CD4-positive, alpha-beta T cell treated with Interleukin-15 for 4 hours (primary cell): Measurements from ENCODE around the gene SYNCRIP.
A peak's percentile ranks its signal among the peaks of the same experiment; 100 is the strongest.
"Not testable (repeated sequence)": the region's sequence is repeated elsewhere in the genome, so short reads cannot be mapped to it uniquely, and the experiment has no call there.

Experiments
- DNase-seq: peaks from one replicate; pipeline ENCODE4 v3.0.0-alpha.2; 2020; ENCODE audit warnings: low spot score

SYNCRIP gene

GRCh38 chr6:85669735-85670194 is 27.1 kb upstream of the SYNCRIP start:
- DNase-seq, result peak; percentile 79

GRCh38 chr6:85662251-85662650 is 19.6 kb upstream of the SYNCRIP start:
- no peak for DNase-seq

- DNase-seq, result no peak
These were observed 17.5 kb upstream of the SYNCRIP start for GRCh38 chr6:85660181-85660611.

- DNase-seq, result no peak
These were observed 7.9 kb upstream of the SYNCRIP start for GRCh38 chr6:85650606-85651005.

GRCh38 chr6:85644279-85644762 is 1.6 kb upstream of the SYNCRIP start:
- no peak for DNase-seq

GRCh38 chr6:85643537-85644278 is 1.0 kb upstream of the SYNCRIP start:
- peak; percentile 55 for DNase-seq

GRCh38 chr6:85641897-85642773 is 551 bp downstream of the SYNCRIP start:
- DNase-seq, result peak; percentile 33

GRCh38 chr6:85641522-85641896 is 1.2 kb downstream of the SYNCRIP start:
- peak; percentile 4 for DNase-seq

- DNase-seq, result no peak
These were observed 1.9 kb downstream of the SYNCRIP start for GRCh38 chr6:85640821-85641220.

GRCh38 chr6:85637579-85637978 is 5.1 kb downstream of the SYNCRIP start:
- no peak for DNase-seq

- no peak for DNase-seq
These were observed 10.3 kb downstream of the SYNCRIP start for GRCh38 chr6:85632164-85632942.

GRCh38 chr6:85631117-85631516 is 11.6 kb downstream of the SYNCRIP start:
- DNase-seq, result not testable (repeated sequence)

GRCh38 chr6:85628353-85628752 is 14.3 kb downstream of the SYNCRIP start:
- no peak for DNase-seq

- DNase-seq, result no peak
These were observed 22.4 kb downstream of the SYNCRIP start for GRCh38 chr6:85620308-85620707.

- no peak for DNase-seq
These were observed 27.9 kb downstream of the SYNCRIP start for GRCh38 chr6:85614780-85615179.

- DNase-seq, result no peak
These were observed 29.8 kb downstream of the SYNCRIP start for GRCh38 chr6:85612690-85613474.

GRCh38 chr6:85610182-85610895 is 32.3 kb downstream of the SYNCRIP start:
- no peak for DNase-seq

- DNase-seq, result no peak
These were observed 40.6 kb downstream of the SYNCRIP start for GRCh38 chr6:85602100-85602499.

- no peak for DNase-seq
These were observed 41.9 kb downstream of the SYNCRIP start for GRCh38 chr6:85600713-85601313.
